COLO668 (cell line): ENCODE measurements around the gene SLC16A14.
"Not testable (repeated sequence)": the region's sequence is repeated elsewhere in the genome, so short reads cannot be mapped to it uniquely, and the experiment has no call there.

Experiments used
- DNase-seq: peaks from one replicate; lab custom pipeline; 2025; ENCODE audit not compliant: unreplicated experiment; lab: John Stamatoyannopoulos, UW

Gene SLC16A14, protein sequence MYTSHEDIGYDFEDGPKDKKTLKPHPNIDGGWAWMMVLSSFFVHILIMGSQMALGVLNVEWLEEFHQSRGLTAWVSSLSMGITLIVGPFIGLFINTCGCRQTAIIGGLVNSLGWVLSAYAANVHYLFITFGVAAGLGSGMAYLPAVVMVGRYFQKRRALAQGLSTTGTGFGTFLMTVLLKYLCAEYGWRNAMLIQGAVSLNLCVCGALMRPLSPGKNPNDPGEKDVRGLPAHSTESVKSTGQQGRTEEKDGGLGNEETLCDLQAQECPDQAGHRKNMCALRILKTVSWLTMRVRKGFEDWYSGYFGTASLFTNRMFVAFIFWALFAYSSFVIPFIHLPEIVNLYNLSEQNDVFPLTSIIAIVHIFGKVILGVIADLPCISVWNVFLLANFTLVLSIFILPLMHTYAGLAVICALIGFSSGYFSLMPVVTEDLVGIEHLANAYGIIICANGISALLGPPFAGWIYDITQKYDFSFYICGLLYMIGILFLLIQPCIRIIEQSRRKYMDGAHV

DNA sequence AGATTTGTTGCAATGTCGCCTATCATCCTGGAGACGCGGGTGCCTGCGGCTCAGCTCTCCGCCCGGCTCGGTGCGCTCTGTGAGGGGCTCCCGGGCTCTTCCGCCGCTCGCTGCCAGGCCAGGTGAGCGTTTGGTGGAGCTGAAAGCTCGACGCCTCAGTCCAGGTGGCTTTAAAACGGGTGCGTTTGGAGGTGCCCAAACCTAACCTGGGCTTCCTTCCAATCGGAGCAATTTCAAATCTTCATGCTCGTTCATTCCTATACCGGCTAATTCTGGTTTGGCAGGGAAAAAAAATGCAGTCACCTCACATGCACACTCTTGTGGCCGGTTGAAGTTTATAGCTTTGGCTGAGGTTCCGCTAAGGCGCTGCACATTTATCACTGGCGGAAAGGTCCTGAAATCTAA is at the start of gene SLC16A14:
TSS of gene SLC16A14 (minus strand) at position 274 of the 405 bp plus-strand sequence. CDS start 9,572 bp downstream, outside the sequence.
- DNase-seq: peak; percentile 68

DNA sequence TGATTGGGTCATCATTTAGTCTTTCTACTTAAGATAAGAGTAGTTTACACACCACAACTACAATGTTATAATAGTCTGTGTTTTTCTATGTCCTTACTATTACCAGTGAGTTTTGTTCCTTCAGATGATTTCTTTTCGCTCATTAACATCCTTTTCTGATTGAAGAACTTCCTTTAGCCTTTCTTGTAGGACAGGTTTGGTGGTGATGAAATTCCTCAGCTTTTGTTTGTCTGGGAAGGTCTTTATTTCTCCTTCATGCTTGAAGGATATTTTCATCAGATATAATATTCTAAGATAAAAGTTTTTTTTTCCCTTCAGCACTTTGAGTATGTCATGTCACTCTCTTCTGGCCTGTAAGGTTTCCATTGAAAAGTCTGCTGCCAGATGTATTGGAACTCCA is 38.0 kb upstream of the SLC16A14 start:
- no peak for DNase-seq

DNA sequence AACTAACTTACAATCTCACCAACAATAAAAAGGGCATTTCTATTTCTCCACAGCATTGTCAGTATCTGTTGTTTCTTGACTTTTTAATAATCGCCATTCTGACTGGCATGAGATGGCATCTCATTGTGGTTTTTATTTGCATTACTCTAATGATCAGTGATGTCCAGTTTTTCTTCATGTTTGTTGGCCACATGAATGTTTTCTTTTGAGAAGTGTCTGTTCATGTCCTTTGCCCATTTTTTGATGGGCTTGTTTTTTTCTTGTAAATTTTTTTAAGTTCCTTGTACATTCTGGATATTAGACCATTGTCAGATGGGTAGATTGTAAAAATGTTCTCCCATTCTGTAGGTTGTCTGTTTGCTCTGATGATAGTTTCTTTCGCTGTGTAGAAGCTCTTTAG is 33.2 kb upstream of the SLC16A14 start:
- not testable (repeated sequence) for DNase-seq

DNA sequence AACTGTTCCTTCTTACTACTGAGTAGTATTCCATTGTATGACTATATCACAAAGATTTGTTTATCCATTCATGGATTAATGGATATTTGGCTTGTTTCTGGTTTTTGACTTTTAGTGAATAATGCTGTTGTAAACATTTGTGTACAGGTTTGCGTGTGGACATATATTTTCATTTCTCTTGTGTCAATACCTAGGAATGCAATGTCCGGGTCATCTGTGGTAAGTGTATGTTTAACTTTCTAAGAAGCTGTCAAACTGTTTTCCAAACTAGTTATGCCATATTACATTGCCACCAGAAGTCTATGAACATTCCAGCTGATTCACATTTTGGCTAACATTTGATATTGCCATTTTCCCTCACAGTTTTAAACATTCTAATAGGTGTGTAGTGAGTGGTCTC is 29.1 kb upstream of the SLC16A14 start:
- no peak for DNase-seq

DNA sequence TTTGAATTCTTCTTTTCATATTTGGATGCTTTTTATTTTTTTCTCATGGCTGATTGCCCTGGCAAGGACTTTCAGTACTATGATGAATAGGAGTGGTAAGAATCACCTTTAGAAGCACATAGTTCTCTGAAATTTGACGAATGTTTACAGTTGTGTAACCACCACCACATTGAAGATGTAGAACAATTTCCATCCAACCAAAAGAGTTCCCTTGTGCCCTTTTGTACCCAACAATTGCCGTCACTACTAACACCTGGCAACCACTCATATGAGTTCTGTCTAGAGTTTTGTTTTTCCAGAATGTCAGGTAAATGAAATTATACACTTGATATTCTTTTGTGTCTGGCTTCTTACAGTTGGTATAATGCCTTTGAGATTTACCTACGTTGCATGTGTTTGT is 28.7 kb upstream of the SLC16A14 start:
- no peak for DNase-seq

DNA sequence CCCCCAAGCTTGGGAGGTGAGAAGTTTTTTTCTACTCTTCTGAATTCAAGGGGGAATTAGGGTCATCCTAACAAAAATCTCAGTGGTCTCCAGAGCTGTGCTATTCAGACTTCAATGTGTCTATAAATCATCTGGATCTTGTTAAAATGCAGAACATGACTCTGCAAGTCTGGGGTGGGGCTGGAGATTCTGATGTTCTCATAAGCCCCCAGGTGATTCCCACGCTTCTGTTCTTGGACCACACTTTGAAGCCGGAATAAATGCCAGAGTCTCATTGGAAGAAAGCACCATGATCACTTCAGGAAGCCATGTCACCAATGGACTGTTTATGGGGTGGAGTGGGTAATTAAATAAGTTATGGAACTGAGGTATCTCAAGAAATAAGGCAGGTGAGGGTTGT is 22.2 kb upstream of the SLC16A14 start:
- DNase-seq: no peak

DNA sequence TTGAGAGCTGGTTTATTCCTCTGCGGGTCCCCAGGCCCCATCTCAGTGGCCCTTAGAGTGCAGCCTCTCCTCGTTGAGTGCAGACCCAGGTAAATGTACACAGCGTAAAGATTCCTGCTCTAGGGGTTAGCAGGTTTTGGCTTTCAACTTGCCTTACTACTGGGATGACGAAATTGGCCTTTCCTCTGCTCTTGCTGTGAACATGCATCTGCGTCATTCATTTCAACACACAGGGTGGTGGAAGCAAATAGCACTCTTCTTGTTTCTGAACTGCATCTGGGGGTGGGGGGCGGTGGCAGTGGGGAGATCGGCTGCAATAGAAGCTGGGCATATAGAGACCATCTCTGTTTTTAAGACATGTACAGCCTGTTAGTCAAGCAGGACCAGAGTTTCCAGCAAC is 16.5 kb upstream of the SLC16A14 start:
- DNase-seq: no peak

DNA sequence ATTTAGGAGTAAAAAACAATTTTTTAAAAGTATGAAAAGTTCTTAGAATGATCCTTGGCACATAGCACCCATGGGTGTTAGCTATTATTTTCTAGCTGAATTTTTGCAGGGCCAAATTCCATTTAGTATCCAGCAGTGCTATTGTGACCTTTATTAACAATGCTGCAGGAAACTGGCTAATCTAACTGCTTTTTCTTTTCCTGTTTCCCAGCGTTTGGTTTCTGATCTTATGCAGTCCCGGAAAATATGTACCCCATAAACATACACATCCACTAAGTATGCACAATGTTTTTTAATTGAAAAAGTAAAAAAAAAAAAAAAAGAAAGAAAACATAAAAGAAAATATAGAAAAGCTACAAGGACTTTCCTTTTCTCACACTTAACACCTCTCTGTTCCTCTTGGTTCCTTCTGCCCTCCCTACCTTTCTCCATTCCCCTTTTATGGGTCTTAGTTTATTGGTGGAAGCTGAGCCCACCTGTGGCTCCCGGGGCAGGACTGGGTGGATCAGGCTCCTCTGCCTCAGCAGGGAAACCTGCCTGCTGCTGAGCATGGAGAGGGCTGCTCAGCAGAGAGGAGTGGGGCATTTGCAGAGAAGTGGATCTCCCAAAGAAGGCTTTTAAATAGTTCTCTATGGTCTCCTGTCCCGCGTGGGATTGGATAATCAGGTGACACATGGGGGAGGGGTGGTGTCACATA is 9.3 kb upstream of the SLC16A14 start:
- no peak for DNase-seq

DNA sequence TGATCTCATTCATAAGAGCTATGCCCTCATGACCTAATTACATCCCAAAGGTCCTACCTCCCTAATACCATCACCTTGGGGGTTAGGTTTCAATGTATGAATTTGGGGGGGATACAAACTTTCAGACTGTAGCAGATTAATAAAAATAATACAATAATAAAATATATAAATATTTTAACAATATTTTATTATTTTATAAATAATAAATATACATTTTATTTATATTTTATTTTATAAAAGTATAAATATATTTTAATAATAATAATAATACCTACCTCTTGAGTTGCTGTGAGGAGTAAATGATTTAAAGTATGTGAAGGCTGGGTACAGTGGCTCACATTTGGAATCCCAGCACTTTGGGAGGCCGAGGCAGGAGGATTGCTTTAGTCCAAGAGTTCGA is 8.1 kb upstream of the SLC16A14 start:
- DNase-seq: no peak

DNA sequence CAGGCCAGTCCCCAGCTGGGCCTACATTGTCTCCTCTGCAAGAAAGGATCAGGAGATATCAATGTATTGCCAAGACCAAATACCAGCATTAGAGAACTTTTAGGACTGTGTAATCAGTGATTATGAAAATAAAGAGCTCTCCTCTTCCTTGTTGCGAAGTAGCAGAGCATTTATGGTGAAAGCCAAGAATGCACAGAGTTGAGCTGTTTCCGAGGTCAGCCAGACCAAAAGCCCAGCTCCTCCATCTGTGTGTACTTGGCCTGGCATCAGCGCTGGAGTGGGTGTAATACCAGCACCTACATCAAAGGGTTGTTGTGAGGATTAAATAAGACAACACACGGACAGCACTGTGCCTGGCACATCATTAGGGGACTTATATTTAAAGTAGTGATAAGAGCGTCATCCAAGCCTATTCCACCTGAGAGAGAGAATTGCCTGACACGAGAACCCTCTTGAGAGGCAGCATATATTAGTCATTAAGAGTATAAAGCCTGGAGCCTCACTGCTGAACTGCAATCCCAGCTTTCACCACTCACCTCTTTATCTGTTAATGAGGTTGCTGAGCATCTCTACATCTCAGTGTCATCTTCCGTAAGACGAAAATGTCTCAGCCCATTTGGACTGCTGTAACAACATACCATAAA is 7.4 kb upstream of the SLC16A14 start:
- DNase-seq: no peak

DNA sequence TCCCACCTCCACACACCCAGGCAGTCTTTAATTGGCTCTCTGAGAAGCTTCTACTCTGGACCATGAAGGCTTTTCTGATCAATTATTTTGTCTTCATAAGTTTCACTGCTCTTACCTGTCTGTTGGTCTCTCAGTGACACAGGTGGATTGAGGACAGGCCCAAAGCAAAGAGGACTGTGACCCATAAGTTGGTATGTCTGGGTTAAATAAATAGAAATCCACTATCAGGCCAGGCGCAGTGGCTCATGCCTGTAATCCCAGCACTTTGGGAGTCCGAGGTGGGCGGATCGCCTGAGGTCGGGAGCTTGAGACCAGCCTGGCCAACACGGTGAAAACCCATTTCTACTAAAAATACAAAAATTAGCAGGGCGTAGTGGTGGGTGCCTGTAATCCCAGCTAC is 2.7 kb upstream of the SLC16A14 start:
- DNase-seq: no peak

DNA sequence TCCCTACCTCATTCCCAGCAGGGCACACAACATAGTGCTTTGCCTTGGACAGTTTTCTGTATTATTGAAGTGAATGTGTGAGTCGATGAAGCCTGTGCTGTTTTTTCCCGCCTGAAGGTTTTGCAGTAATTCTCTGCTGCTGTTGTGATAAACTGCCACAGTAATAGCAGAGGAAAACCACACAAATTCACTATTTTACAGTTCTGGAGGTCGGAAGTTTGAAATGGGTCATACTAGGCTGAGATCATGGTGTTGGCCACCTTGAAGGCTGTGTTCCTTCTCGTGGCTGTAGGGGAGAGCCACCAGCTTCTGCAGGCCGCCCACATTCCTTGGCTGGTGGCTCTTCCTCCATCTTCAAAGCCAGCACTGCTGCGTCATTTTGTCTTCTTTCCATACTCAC is 678 bp upstream of the SLC16A14 start:
- no peak for DNase-seq

DNA sequence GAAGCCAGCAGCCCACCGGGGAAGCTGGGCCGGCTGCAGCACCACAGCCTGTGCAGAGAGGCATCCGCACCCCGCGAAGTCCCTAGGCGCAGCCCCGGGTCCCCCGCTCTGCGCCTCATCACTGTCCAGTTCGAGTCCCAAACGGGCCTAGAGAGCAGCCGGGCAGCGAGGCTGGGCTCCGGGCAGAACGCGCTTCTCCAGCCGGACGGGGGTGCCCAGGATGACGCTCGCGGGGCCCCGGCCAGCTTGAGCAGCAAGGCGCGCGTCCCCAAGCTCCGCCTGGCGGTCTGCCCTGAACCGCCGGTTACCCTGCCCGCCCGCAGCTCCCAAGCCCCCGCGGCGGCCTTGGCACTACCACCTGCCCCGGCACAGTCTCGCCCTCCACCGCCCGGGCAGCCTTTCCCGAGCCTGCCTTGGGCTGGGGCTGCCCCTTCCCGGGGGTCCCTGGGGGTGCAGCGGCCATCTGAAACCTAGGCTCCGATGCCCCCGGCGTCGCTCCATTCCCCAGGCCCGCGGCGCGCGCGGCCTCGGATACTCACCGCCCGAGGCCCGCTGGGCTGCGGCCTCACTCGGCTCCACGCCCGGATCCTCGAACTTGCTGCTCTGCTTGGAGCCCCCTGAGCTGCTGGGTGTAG is 591 bp downstream of the SLC16A14 start:
- DNase-seq: peak; percentile 73

DNA sequence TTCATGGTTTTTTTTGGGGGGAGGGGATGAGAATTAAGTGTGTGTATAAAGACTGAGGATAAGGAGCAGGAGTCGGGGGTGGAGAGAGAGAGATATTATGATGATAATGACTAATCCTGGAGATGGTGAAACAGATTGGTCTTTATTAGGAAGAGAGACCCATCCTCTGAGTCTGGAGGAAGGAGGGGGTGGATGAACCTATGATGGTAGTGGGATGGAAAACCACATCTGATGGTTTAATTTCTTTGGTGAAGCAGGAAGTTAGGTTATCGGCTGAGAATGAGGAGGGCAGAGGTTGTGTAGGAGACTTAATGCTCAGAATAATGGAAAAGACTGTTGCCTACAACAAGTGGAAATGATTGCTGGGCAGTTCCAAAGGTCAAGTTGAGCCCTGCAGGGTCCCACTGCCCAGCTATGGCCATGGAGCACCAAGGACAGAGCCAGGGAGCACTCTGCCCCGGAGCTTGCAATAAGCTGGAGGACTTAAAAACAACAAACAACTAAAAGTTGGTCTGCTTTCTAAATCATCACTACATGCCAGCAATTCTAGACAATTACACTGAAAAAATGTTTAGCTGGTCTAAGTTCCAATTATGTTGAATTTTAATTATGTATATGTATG is 7.9 kb downstream of the SLC16A14 start:
- no peak for DNase-seq

DNA sequence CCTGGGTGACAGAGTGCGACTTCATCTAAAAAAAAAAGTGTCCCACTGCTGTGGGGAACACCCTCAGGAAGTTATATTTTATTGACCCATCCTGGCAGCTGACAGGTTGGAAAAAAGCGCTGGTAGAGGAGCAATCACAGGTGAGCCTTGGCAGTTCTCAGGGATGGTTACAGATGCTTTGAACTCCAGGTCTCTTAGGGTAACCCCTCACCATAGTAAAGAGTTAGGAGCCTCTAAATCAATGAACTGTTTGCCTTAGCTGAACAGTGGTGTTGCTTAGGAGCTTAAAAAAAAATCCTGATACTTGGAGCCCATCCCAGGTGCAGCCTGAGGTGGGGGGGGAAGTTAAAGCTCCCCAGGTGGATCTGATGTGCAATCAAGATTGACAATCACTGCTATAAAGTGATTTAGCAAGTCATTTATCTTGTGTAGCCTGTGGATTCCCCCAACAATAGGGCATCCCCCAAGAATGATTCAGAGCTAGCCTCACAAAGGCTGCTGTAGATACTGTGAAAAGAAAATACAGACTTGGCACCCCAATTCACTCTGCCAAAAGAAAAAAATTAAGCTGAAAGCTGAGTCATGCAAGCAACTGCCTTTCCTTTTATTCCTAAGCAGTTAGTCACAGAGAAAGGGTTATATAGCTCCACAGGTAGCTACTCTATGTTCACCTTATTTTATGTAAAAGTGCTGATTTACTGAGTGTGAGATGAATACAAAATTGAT is 14.8 kb downstream of the SLC16A14 start:
- no peak for DNase-seq

DNA sequence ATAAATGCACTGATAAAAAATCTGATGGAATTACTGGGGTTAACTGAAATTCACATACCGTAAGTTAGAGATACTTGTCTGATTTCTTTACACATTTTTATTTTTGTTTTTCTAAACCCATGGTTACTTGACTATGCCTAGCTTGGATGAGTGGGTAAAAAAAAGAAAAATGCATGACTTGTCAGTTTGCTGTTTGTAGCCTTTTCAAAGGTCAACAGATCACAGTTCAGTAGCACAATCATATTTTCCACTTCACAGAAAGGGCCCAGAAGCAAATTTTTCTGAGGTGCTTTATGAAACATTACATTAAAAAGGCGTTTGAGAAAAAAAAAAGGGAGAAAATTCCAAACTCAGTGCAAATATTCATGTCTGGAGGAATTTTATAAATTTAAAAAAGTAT is 16.4 kb downstream of the SLC16A14 start:
- DNase-seq: no peak

DNA sequence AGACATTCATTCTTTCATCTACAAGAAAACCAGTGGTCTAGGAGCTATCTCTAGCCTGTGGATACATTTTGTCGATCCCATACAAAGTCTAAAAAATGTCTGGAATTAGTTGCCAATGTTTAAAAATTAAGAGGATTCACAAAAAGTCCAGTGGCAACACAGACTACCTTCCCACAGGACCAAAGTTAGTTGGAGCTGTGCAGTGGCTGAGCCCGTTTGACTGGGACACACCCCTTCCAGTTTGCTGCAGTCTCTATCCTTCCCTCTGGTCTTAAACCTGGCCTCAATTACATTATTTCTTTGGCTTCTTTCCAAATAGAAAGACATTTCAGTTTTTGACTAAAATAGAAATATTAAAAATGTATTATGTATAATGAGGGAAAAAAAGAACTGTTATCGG is 18.6 kb downstream of the SLC16A14 start:
- no peak for DNase-seq

DNA sequence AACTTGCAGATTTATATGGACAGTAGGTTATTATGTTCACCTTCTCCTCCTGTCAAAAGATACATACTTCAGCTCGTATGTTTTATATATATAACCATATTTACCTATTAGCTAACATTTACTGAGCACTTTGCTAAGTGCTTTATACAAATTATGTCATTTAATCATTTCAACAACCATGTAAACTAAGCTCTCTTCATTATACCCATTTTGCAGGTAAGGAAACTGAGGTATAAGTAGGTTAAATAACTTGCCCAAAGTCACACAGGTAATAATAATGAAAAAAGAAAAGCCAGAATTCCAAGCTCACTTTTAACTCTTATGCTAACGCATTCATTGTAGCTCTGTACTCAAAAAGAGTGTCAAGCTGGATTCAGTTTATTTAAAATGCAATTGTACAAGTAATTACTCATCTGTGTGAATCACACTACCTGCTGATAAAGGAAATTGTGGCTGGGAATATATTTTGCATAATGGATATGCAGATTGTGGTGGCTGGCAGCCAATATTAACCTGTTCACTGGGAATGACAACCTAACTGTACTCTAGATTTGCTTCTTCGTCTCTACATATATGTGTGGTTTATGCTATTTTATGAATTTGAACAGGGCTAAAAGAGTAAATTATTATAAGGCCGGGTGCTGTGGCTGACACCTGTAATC is 20.6 kb downstream of the SLC16A14 start:
- DNase-seq: no peak

DNA sequence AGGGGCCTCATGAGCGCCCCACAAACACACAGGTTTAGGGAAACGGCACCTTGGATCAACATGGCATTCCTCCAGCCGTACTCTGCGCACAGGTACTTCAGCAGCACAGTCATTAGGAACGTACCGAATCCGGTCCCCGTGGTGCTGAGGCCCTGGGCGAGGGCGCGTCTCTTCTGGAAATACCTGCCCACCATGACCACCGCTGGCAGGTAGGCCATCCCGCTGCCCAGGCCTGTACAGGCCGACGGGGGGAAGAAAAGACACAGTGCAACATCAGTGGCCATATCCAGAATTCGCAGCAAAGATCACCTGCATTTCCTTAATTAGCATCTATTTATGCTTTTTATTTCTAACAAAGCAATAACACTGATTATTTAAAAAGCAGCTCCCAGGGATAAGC is 22.2 kb downstream of the SLC16A14 start:
- no peak for DNase-seq

DNA sequence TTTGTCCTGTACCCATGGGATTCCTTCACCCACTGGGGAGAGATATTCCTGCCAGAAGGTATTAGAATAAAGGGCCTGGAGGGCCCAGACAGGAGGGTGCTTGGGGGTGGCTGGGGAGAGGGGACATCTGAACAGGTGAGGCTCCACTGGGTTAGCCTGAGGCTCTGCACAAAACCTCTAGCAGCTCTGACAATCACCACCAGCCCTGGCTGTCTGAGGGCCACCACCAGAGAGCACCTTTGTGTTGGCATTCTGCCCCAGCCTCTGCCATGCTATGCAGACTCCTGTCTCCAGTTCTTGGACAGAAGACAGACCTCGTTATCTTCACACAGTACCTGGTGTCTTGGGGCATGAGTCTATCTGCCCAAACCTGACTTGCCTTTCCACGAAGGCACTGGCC is 25.3 kb downstream of the SLC16A14 start:
- no peak for DNase-seq
